CD4-positive, alpha-beta memory T cell (primary cell): Measurements from ENCODE around the gene TUBA4A. TPM values are rescaled to one million over a fixed set of nuclear protein-coding genes. Genes with fewer than 3 reads are reported as not detected.

Experiments
- CTCF ChIA-PET: fragments of 350-600 bp; sonication (Branson Sonifier 250); formaldehyde crosslinking; loops from one replicate; lab custom pipeline; 2021; ENCODE audit warnings: inconsistent platforms; ENCODE audit not compliant: partially characterized antibody; lab: Charles Lee
- POLR2A ChIA-PET: fragments of 350-600 bp; sonication (Branson Sonifier 250); formaldehyde crosslinking; loops from one replicate; lab custom pipeline; 2021; ENCODE audit not compliant: partially characterized antibody; lab: Charles Lee
- DNase-seq, 5 donors: peaks; one replicate each; pipeline versions ENCODE4 v3.0.0 to v3.0.0-alpha.2; 2020 to 2022; ENCODE audit warnings: mixed read lengths in 1 of 5
- H3K27ac ChIP-seq: one replicate; pipeline ENCODE4 v1.7.0; 2013; ENCODE audit warnings: low read depth, low read length
- H3K27me3 ChIP-seq: 2 replicates; pipeline ENCODE4 v1.7.0; 2013; ENCODE audit warnings: mild to moderate bottlenecking, low read length, moderate library complexity; ENCODE audit not compliant: insufficient read depth
- H3K36me3 ChIP-seq: 2 replicates; pipeline ENCODE4 v1.7.0; 2013; ENCODE audit warnings: mild to moderate bottlenecking, low read length, moderate library complexity; ENCODE audit not compliant: insufficient read depth
- H3K4me1 ChIP-seq: 2 replicates; pipeline ENCODE4 v1.7.0; 2013; ENCODE audit warnings: mild to moderate bottlenecking, low read length, moderate library complexity; ENCODE audit not compliant: insufficient read depth
- H3K4me3 ChIP-seq, 2 donors: one replicate each; pipeline ENCODE4 v1.7.0; 2013; ENCODE audit warnings: low read length in 2 of 2, mild to moderate bottlenecking in 1 of 2
- H3K9me3 ChIP-seq, 2 donors: one replicate each; pipeline ENCODE4 v1.7.0; 2013; ENCODE audit warnings: low read length in 2 of 2, control low read depth in 1 of 2; ENCODE audit not compliant: control insufficient read depth in 1 of 2
- H3K27ac Mint-ChIP-seq, 7 donors: one replicate each; pipeline ENCODE4 v1.8.0; 2020 to 2021; ENCODE audit warnings: mixed read lengths in 7 of 7, mild to moderate bottlenecking in 6 of 7, inconsistent platforms in 3 of 7, moderate library complexity in 3 of 7
- H3K27me3 Mint-ChIP-seq, 2 donors: one replicate each; pipeline ENCODE4 v1.8.0; 2020 to 2021; ENCODE audit warnings: mixed read lengths in 2 of 2
- H3K36me3 Mint-ChIP-seq, 2 donors: one replicate each; pipeline ENCODE4 v1.8.0; 2020 to 2021; ENCODE audit warnings: mixed read lengths in 2 of 2, inconsistent platforms in 1 of 2, mild to moderate bottlenecking in 1 of 2
- H3K4me1 Mint-ChIP-seq, 4 donors: one replicate each; pipeline ENCODE4 v1.8.0; 2020 to 2021; ENCODE audit warnings: mixed read lengths in 4 of 4, mild to moderate bottlenecking in 1 of 4
- H3K4me3 Mint-ChIP-seq, 8 donors: one replicate each; pipeline ENCODE4 v1.8.0; 2020 to 2021; ENCODE audit warnings: mixed read lengths in 8 of 8, mild to moderate bottlenecking in 7 of 8, moderate library complexity in 6 of 8, inconsistent platforms in 3 of 8
- H3K9me3 Mint-ChIP-seq, 8 donors: one replicate each; pipeline ENCODE4 v1.8.0; 2020 to 2021; ENCODE audit warnings: mixed read lengths in 8 of 8, mild to moderate bottlenecking in 5 of 8, inconsistent platforms in 3 of 8, moderate library complexity in 1 of 8
- intact Hi-C: fragments of 100-400 bp; cut with micrococcal nuclease; formaldehyde crosslinking; loops from one replicate; pipeline ENCODE4 v1.15.1; 2023
- polyA plus RNA-seq, 2 donors: library from polyadenylated mRNA; unstranded; fragments of 300-500 nt; fragmentation: Illumina TruSeq; gene quantifications; one replicate each; pipeline ENCODE4 v1.2.3, GENCODE V29; 2021
- total RNA-seq, 2 experiments: library from RNA; stranded (reverse); gene quantifications; one replicate each; pipeline ENCODE4 v1.2.3, GENCODE V29; 2021

The TUBA4A gene
- total and polyA plus RNA-seq, 4 experiments from 2014 or later: 157 to 268 (median 251) TPM

DNA sequence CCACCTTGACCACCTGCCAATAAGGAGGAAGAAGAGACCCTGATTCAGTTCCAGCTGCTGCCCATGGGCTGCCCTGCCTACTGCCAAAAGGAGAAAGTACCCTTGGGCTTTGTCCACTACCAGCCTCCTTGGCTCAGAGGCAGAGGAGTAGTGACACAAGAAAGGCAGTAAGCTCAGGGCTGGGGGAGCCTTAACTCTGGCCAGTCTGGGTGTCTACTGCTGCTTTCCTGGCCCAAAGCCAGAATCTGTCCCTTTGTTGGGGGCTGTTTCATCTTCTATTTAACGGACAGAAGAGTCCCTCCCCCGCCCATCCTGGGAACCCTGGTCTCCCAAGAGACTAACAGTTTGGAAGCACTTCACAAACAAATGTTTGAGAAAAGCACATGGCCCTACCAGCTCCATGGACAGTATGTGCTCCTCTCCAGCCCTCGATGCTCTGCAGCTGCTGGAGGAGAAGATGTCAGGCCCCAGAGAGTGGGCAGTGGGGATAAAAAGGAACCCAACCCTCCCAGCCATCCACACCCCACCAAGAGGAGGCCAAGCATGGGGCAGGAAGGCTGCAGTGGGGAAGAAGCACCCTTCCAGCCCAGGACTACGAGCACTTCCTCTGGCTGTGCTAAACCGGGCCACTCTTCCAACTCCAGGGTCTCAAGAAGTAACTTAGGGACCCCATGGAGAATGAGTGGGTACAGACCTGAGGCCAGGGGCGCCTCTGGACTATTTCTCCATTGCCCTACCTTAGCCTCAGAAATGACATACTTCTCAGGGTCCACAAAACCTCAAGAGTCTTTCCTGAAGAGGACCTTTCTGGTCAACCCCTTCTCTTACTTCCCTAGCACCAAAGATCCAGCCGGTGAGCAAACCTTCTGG, 25.4 kb downstream of the TUBA4A start:
- H3K4me1 ChIP-seq: peaks cover 49% of the 10 kb centered on the region
- Mint-ChIP-seq H3K36me3 (peaks cover 40 to 63% of the 10 kb centered on the region in 2 donors), H3K4me3 (peak overlapping the region; percentile 78 to 99 (median 86)), H3K27ac (peak overlapping the region; percentile 63 to 92 (median 75)), H3K27me3 (no peaks in the 10 kb centered on the region), H3K9me3 (peaks cover 0 to 2% (median 0%) of the 10 kb centered on the region in 8 donors), H3K4me1 (peaks cover 26 to 70% (median 47%) of the 10 kb centered on the region in 4 donors)
- intact Hi-C loops: no loop called here
- H3K9me3 ChIP-seq: no peaks in the 10 kb centered on the region
- CTCF ChIA-PET: interaction anchor here (1.0 to 4.1 kb wide), 8 partner anchors 11 to 69 kb away, joined by 3 to 25 read pairs (median 12); partner anchors contain the start of genes GLB1L, NHEJ1, SLC23A3 and STK16
- POLR2A ChIA-PET: interaction anchor here (1.2 to 17.6 kb wide), 20 partner anchors 9 to 161 kb away, joined by 4 to 684 read pairs (median 9); partner anchors contain the start of genes ABCB6, CNPPD1, DNAJB2 and DNPEP
- peaks cover 53% of the 10 kb centered on the region for H3K36me3 ChIP-seq
- peak overlapping the region; percentile 87 for H3K27ac ChIP-seq
- H3K4me3 ChIP-seq: peak overlapping the region; percentile 62 to 69
- no peaks in the 10 kb centered on the region for H3K27me3 ChIP-seq
- DNase-seq: no peak

DNA sequence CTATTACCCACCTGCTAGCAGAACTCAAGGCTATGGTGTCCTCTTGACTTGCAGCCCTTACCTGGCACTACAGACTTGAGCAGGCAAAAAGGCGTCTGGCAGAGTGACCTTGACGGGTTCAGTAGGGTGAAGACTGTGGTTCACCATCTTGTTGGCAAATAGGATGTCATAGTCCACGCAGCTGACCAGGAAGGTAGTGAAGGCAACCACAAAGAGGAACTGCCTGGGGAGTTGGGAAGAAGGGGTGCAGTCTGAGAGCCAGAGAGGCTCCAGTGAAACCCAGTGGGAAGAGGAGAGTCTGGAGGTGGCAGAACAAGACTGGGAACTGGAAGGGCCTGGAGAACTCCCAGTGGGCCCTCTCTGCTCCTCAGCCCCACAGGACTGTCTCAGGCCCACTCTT, 28.4 kb downstream of the TUBA4A start:
- Mint-ChIP-seq H3K4me1 (peaks cover 18 to 52% (median 30%) of the 10 kb centered on the region in 4 donors), H3K9me3 (peaks cover 0 to 2% (median 0%) of the 10 kb centered on the region in 8 donors), H3K4me3 (no peak overlapping the region), H3K36me3 (peaks cover 34 to 63% of the 10 kb centered on the region in 2 donors), H3K27me3 (no peaks in the 10 kb centered on the region), H3K27ac (peak overlapping the region in 1 of 7 donors; percentile 50)
- no peak for DNase-seq
- H3K36me3 ChIP-seq: peaks cover 59% of the 10 kb centered on the region
- intact Hi-C loops: no loop called here
- ChIA-PET POLR2A (interaction anchor here (4.4 to 17.6 kb wide), 2 partner anchors 19 to 25 kb away, joined by 13 to 684 read pairs; partner anchors contain the start of genes GLB1L, STK16, TUBA4A and TUBA4B), CTCF (interaction anchor here (1.6 to 2.5 kb wide), 4 partner anchors 12 to 66 kb away, joined by 4 to 18 read pairs (median 11); partner anchors contain the start of genes NHEJ1 and TUBA4A)
- H3K4me1 ChIP-seq: peaks cover 25% of the 10 kb centered on the region
- no peaks in the 10 kb centered on the region for H3K27me3 ChIP-seq
- H3K4me3 ChIP-seq: no peak overlapping the region
- H3K27ac ChIP-seq: no peak overlapping the region
- H3K9me3 ChIP-seq: no peaks in the 10 kb centered on the region

DNA sequence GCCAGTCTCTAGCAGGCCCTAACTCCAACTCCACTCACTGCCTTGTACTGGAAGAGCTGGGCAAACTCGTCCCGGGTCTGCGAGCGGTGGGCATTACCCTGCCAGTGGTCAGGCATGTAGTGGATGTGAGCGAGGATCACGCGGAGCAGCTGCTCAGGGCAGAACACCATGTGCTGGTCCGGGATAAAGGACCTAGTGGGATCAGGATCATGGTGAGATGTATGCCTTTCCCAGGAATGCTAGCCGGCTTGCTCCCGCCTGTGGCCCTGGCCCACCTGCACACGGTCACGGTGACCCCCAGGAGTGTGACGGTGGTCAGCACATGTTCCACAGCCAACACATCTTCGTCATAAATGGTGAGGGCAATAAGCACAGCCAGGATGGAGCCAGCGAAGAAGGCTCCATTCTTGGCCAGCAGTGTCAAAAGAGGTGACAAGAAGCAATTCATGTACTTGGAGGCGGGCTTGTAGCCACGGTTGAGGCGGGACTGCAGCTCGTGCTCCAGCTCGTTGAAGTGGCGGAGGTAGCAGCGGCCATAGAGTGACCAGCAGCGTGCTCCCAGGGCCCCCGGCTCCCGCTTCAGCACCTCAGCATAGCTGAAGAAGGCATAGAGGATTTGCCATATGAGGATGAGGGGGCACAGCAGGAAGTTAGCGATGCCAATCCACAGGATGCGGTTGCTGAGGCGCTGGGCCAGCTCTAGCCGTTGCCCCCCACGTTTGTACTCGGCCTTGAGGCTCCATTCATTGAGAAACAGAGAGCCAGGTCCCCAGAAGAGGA, 29.7 kb downstream of the TUBA4A start:
- Histone ChIP-seq H3K36me3 (peaks cover 64% of the 10 kb centered on the region), H3K4me1 (peaks cover 30% of the 10 kb centered on the region), H3K4me3 (no peak overlapping the region), H3K27ac (no peak overlapping the region), H3K27me3 (no peaks in the 10 kb centered on the region), H3K9me3 (no peaks in the 10 kb centered on the region)
- H3K9me3 Mint-ChIP-seq: peaks cover 0 to 2% (median 0%) of the 10 kb centered on the region in 8 donors
- DNase-seq: no peak
- intact Hi-C loops: no loop called here
- peak overlapping the region in 3 of 7 donors; percentile 25 to 50 (median 41) for H3K27ac Mint-ChIP-seq
- POLR2A ChIA-PET: interaction anchor here (4.4 to 17.6 kb wide), 2 partner anchors 17 to 26 kb away, joined by 13 to 684 read pairs; partner anchors contain the start of genes GLB1L, STK16, TUBA4A and TUBA4B
- H3K4me1 Mint-ChIP-seq: peaks cover 19 to 46% (median 30%) of the 10 kb centered on the region in 4 donors
- H3K27me3 Mint-ChIP-seq: no peaks in the 10 kb centered on the region
- H3K36me3 Mint-ChIP-seq: peaks cover 34 to 59% of the 10 kb centered on the region in 2 donors
- CTCF ChIA-PET: interaction anchor here (1.1 to 2.0 kb wide), 3 partner anchors 11 to 71 kb away, joined by 3 to 4 read pairs (median 3); no protein-coding TSS in a partner anchor
- no peak overlapping the region for H3K4me3 Mint-ChIP-seq

- intact Hi-C loops: no loop called here
- ChIA-PET CTCF (interaction anchor here (1.0 kb wide), 1 partner anchor 77 kb away, joined by 3 read pairs; no protein-coding TSS in a partner anchor), POLR2A (interaction anchor here (0.6 to 6.9 kb wide), 6 partner anchors 8 to 45 kb away, joined by 3 to 80 read pairs (median 4); partner anchors contain the start of genes ANKZF1, ATG9A, CNPPD1 and TUBA4A)
- Mint-ChIP-seq H3K36me3 (peaks cover 34 to 59% of the 10 kb centered on the region in 2 donors), H3K4me3 (no peak overlapping the region), H3K27ac (no peak overlapping the region), H3K27me3 (no peaks in the 10 kb centered on the region), H3K9me3 (peaks cover 0 to 2% (median 0%) of the 10 kb centered on the region in 8 donors), H3K4me1 (peaks cover 15 to 40% (median 24%) of the 10 kb centered on the region in 4 donors)
- no peak for DNase-seq
- H3K27me3 ChIP-seq: no peaks in the 10 kb centered on the region
- no peak overlapping the region for H3K27ac ChIP-seq
- no peak overlapping the region for H3K4me3 ChIP-seq
- no peaks in the 10 kb centered on the region for H3K9me3 ChIP-seq
- H3K4me1 ChIP-seq: peaks cover 28% of the 10 kb centered on the region
- peaks cover 63% of the 10 kb centered on the region for H3K36me3 ChIP-seq
Observed at GRCh38 chr2:219221957-219222518, 31.7 kb downstream of the TUBA4A start.

- intact Hi-C loops: no loop called here
- H3K36me3 ChIP-seq: peaks cover 55% of the 10 kb centered on the region
- Mint-ChIP-seq H3K27ac (peak overlapping the region in 1 of 7 donors; percentile 60), H3K27me3 (no peaks in the 10 kb centered on the region), H3K4me3 (peak overlapping the region in 2 of 8 donors; percentile 43 to 46), H3K36me3 (peaks cover 30 to 53% of the 10 kb centered on the region in 2 donors), H3K4me1 (peaks cover 11 to 34% (median 22%) of the 10 kb centered on the region in 4 donors), H3K9me3 (peaks cover 0 to 2% (median 0%) of the 10 kb centered on the region in 8 donors)
- H3K27ac ChIP-seq: no peak overlapping the region
- no peak for DNase-seq
- no peaks in the 10 kb centered on the region for H3K9me3 ChIP-seq
- no peak overlapping the region for H3K4me3 ChIP-seq
- H3K4me1 ChIP-seq: peaks cover 24% of the 10 kb centered on the region
- ChIA-PET POLR2A (interaction anchor here (0.6 to 6.9 kb wide), 7 partner anchors 8 to 559 kb away, joined by 3 to 98 read pairs (median 7); partner anchors contain the start of genes ANKZF1, ATG9A, GLB1L and STK16), CTCF (interaction anchor here (1.0 to 12.2 kb wide), 4 partner anchors 9 to 74 kb away, joined by 3 to 186 read pairs (median 6); partner anchors contain the start of gene NHEJ1)
- no peaks in the 10 kb centered on the region for H3K27me3 ChIP-seq
Observed at GRCh38 chr2:219220652-219221402, 32.9 kb downstream of the TUBA4A start.
